ENCODE measurements around the gene TBX20.
"Not testable (repeated sequence)": the region's sequence is repeated elsewhere in the genome, so short reads cannot be mapped to it uniquely, and the experiment has no call there.

The TBX20 gene

GRCh38 chr7:35220176-35220575 lies 33.7 kb downstream of the TBX20 start:
- DNase-seq (ENCODE audit: low spot score), result not testable (repeated sequence)

GRCh38 chr7:35216033-35216432 lies 37.9 kb downstream of the TBX20 start:
- DNase-seq (ENCODE audit: low spot score), result not testable (repeated sequence)

- not testable (repeated sequence) for DNase-seq (ENCODE audit: low spot score)
These were observed 38.8 kb downstream of the TBX20 start for GRCh38 chr7:35215063-35215462.

GRCh38 chr7:35206924-35207323 lies 47.0 kb downstream of the TBX20 start:
- DNase-seq (ENCODE audit: low spot score), result not testable (repeated sequence)

DNA sequence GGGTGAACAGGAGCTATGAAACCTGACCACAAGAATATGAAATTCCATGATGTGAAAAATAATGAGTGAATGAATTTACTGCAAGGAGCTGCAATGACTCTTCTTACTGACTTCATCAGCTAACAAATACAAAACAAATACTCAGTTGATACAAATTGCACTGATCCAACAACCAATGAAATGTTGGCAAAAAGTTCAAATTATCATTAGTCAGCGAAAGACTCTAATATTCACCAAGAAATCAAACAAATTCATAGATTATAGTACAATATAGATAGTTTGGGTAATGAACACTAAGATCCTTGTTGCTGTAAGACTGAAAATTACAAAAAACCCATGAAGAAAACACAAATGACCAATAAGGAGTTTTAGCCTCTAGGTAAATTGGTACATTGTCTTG lies 49.0 kb downstream of the TBX20 start:
- not testable (repeated sequence) for DNase-seq (ENCODE audit: low spot score)

- DNase-seq (ENCODE audit: low spot score), result not testable (repeated sequence)
These were observed 49.9 kb downstream of the TBX20 start for GRCh38 chr7:35204031-35204430.

DNA sequence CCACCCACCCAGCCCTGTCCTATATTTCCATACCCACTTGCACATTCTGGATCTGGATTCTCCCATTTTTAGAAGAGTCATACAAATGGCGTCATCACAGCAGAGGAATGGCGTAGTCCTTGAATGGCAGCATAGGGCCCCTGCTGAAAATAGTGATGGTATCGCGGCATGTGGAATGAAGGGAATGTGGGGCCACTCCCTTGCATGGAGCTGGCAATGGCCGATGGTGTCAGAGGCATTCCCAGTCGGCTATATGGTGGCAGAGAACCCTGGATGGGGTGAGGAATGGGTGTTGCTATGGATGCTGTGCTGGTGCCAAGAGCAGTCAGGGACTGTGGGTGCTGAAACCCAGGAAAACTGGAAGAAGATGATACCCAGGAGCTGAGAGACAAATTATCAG lies 51.5 kb downstream of the TBX20 start:
- not testable (repeated sequence) for DNase-seq (ENCODE audit: low spot score)

DNA sequence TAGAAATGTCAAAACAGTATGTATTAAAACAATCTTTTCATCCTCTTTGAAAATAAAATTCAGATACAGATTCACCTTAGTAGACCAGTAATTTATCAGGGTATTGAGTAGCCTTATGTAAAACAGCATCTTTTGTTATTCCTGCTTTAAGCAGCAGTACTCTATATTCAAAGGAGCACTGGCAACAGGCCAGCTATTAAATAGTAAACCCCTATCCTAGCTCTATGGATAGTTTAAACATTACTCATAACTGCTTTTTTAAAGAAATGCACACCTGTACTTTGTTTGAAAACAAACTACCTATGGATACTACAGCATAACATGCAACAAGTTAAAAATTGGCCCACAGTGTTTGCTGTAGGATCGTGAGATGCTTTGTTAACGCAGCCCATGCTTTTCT lies 53.7 kb downstream of the TBX20 start:
- DNase-seq (ENCODE audit: low spot score), result not testable (repeated sequence)

DNA sequence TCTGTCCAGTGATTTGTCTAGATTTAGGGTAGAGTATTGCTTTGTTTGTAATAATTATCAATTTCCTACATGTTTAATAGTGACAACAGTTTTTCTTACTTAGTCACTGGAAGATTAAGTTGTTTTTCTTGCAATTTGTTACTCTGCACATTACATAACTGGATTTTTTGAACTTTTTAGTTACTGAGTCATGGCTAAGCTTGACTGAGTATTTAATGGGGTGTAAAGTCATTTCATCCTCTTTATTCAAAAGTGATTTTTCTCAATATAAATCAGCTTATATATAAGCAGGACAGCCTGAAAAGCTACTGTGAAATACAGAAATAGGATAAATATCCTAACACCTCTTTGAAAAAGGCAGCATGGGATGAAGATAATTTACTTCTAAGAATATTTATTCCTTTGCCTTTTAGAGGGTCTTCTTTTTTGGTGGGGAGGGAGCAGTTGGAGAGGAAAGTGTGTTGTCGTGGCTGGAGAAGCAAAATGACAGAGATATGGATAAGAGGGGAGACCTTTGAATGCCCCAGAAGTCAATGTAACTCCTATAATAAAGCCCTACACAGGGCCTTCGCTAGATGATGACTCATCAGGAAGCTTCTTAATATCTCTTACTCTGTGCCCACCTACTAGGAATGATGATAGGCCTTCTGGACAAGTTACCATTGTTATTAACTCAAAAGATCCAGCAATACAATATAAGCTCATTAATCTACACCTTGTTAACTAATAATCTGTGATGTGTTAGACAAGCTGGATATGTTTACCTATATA lies 55.3 kb downstream of the TBX20 start:
- DNase-seq (ENCODE audit: low spot score), result not testable (repeated sequence)

- DNase-seq (ENCODE audit: low spot score), result not testable (repeated sequence)
These were observed 62.3 kb downstream of the TBX20 start for GRCh38 chr7:35191571-35191970.

- not testable (repeated sequence) for DNase-seq (ENCODE audit: low spot score)
These were observed 63.6 kb downstream of the TBX20 start for GRCh38 chr7:35190146-35190773.

GRCh38 chr7:35186751-35187150 lies 67.1 kb downstream of the TBX20 start:
- peak; percentile 67 for DNase-seq (ENCODE audit: low spot score)

DNA sequence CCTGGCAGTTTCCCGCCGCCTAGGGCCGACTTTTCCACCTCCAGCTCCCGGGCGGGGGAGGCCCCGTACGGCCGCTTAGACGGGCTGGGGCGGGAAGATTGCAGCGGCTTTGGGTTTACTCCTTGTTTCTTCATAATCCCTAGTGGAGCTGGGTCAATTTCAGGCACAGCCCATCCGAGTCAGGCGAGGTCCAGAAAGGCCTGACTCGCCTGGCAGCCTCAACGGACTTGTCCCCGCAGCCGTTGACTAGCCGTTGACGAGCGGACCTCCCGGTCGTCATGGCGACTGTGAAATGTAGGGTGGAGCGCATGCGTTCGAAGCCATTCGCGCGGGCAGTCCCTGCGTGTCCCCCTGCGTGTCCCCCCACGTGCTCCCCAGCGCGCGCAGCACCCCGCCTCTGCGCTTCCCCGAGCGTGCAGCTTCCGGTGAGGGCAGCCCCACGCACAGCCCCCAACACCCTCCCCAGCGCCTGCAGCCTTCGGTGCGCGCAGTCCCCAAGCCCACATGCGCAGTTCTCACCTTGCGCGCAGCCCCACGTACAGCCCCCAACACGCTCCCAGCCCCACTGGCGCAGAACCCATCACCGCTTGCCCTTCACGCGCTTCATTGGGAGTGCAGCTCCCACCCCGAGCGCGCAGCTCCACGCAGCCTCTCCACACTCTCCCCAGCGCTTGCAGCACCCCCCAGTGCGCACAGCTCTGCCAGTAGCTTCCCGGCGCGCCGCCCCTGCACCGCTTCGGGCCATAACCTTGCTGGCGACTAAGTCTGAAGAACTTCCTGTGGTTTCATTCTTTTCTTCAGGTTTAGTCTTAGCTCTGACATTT lies 67.8 kb downstream of the TBX20 start:
- peak; percentile 79 for DNase-seq (ENCODE audit: low spot score)

GRCh38 chr7:35185578-35185907 lies 68.4 kb downstream of the TBX20 start:
- DNase-seq (ENCODE audit: low spot score), result not testable (repeated sequence)

GRCh38 chr7:35184961-35185360 lies 68.9 kb downstream of the TBX20 start:
- peak; percentile 2 for DNase-seq (ENCODE audit: low spot score)

GRCh38 chr7:35183873-35184503 lies 69.9 kb downstream of the TBX20 start:
- DNase-seq (ENCODE audit: low spot score), result peak; percentile 12

GRCh38 chr7:35180665-35181064 lies 73.2 kb downstream of the TBX20 start:
- not testable (repeated sequence) for DNase-seq (ENCODE audit: low spot score)

DNA sequence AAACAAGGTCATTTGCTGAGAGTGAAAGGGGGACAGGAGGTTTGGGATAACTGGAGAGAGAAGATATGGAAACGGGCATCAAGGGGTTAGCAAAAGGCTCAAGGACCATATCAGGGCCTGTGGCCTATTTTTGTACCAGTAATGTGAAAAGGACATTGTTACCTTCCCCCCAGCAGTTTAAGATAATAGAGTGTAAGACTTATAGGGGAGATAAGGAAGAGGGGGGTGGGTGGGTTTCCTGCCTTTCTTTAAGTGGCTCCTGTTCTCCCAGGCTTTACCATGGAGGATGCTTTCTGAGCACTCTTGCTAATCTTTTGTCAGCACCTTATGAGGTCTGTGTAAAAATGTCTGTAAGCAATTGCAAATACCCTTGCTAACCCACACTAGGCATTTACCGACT lies 80.7 kb downstream of the TBX20 start:
- not testable (repeated sequence) for DNase-seq (ENCODE audit: low spot score)

- DNase-seq (ENCODE audit: low spot score), result not testable (repeated sequence)
These were observed 81.8 kb downstream of the TBX20 start for GRCh38 chr7:35172131-35172530.

DNA sequence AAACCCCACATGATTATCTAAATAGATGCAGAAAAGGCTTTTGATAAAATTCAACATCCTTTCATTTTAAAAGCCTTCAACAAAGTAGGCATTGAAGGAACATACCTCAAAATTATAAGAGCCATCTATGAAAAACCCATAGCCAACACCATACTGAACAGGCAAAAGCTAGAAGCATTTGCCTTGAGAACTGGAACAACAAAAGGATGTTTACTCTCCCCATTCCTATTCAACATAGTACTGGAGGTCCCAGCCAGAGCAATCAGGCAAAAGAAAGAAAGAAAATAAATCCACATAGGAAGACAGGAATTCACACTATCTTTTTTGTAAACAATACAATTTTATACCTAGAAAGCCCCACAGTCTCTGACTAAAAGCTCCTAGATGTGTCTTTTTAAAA lies 86.2 kb downstream of the TBX20 start:
- DNase-seq (ENCODE audit: low spot score), result not testable (repeated sequence)

DNA sequence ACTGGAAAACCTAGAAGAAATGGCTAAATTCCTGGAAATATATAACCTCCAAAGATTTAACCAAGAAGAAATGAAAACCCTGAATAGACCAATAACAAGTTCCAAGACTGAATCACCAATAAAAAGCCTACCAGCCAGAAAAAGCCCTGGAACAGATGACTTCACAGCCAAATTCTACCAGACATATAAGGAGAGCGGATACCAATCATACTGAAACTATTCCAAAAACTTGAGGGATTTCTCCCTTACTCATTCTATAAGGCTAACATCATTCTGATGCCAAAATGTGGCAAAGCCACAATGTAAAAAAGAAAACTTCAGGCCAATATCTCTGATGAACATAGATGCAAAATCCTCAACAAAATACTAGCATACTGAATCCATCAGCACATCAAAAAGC lies 86.7 kb downstream of the TBX20 start:
- not testable (repeated sequence) for DNase-seq (ENCODE audit: low spot score)

GRCh38 chr7:35161059-35161740 lies 92.7 kb downstream of the TBX20 start:
- not testable (repeated sequence) for DNase-seq (ENCODE audit: low spot score)

Measured in cerebellar cortex (tissue), 1 donor.